PC-3 (cell line): ENCODE measurements around the gene MPIG6B. TPM values are rescaled to one million over a fixed set of nuclear protein-coding genes. Genes with fewer than 3 reads are reported as not detected.

Experiments used
- ATAC-seq: fragments of 200-7000 bp; cut with Tn5 transposase; 2 replicates; pipeline ENCODE4 v1.9.1; 2020; ENCODE audit warnings: mild to moderate bottlenecking, moderate library complexity
- BruUV-seq: library from RNA; stranded (reverse); fragments of 400-500 nt; replicated peaks from 2 replicates; lab custom pipeline; 2021; lab: Mats Ljungman, UMichigan
- CTCF ChIA-PET: fragments of 300-600 bp; sonication (Branson Sonifier 250); formaldehyde crosslinking; loops from one replicate; lab custom pipeline; 2022; ENCODE audit warnings: antibody characterized with exemption; lab: Charles Lee
- POLR2A ChIA-PET: fragments of 300-600 bp; sonication (Branson Sonifier 250); formaldehyde crosslinking; loops from one replicate; lab custom pipeline; 2022; ENCODE audit warnings: antibody characterized with exemption; ENCODE audit not compliant: unreplicated experiment; lab: Charles Lee
- DNase-seq: peaks from one replicate; pipeline ENCODE4 v3.0.0-alpha.2; 2015
- H2AFZ ChIP-seq: fragments of 300-600 bp; sonication (generic); 2 replicates; pipeline ENCODE4 v1.6.0; 2016; ENCODE audit warnings: antibody characterized with exemption, low read length
- H3F3A ChIP-seq: fragments of 300-600 bp; sonication (generic); one replicate; pipeline ENCODE4 v1.6.0; 2017; ENCODE audit warnings: antibody characterized with exemption, low read length, control low read depth, mild to moderate bottlenecking; ENCODE audit not compliant: unreplicated experiment
- H3K27ac ChIP-seq: fragments of 300-600 bp; sonication (generic); 2 replicates; pipeline ENCODE4 v1.5.1; 2016; ENCODE audit warnings: mild to moderate bottlenecking, low read length
- H3K27me3 ChIP-seq: fragments of 300-600 bp; sonication (generic); 2 replicates; pipeline ENCODE4 v1.6.1; 2016; ENCODE audit warnings: low read length, mixed read lengths
- H3K36me3 ChIP-seq: fragments of 300-600 bp; sonication (generic); 2 replicates; pipeline ENCODE4 v1.6.1; 2016; ENCODE audit warnings: low read depth, mixed run types, low read length, mixed read lengths
- H3K4me1 ChIP-seq: fragments of 300-600 bp; sonication (generic); 2 replicates; pipeline ENCODE4 v1.5.1; 2016; ENCODE audit warnings: low read length; ENCODE audit not compliant: insufficient read depth
- H3K4me2 ChIP-seq: fragments of 300-600 bp; sonication (generic); 2 replicates; pipeline ENCODE4 v1.6.0; 2016; ENCODE audit warnings: low read length
- H3K4me3 ChIP-seq: fragments of 300-600 bp; sonication (generic); 2 replicates; pipeline ENCODE4 v1.5.1; 2016; ENCODE audit warnings: mild to moderate bottlenecking, low read length, mixed read lengths
- H3K79me2 ChIP-seq: fragments of 300-600 bp; sonication (generic); 2 replicates; pipeline ENCODE4 v1.6.1; 2017; ENCODE audit warnings: low read length, mixed read lengths
- H3K9ac ChIP-seq: fragments of 300-600 bp; sonication (generic); 2 replicates; pipeline ENCODE4 v1.6.0; 2016; ENCODE audit warnings: mild to moderate bottlenecking, low read length
- H3K9me2 ChIP-seq: fragments of 300-600 bp; sonication (generic); replicated peaks from 2 replicates; pipeline ENCODE4 v1.6.1; 2016; ENCODE audit warnings: mixed run types, low read length, mixed read lengths
- H3K9me3 ChIP-seq: fragments of 300-600 bp; sonication (generic); 2 replicates; pipeline ENCODE4 v1.6.1; 2016; ENCODE audit warnings: low read length, mixed read lengths
- H4K20me1 ChIP-seq: fragments of 300-600 bp; sonication (generic); 2 replicates; pipeline ENCODE4 v1.6.1; 2016; ENCODE audit warnings: low read length, mixed read lengths
- EZH2 ChIP-seq: fragments of 300-600 bp; sonication (generic); IDR thresholded peaks from one replicate; pipeline ENCODE4 v1.6.1; 2017; ENCODE audit warnings: antibody characterized with exemption, mild to moderate bottlenecking, low read length; ENCODE audit not compliant: unreplicated experiment
- EZH2phosphoT487 ChIP-seq: fragments of 300-600 bp; sonication (generic); IDR thresholded peaks from 2 replicates; pipeline ENCODE4 v1.6.1; 2018; ENCODE audit warnings: mild to moderate bottlenecking, antibody characterized with exemption, low read length, borderline replicate concordance
- intact Hi-C: fragments of 100-400 bp; cut with micrococcal nuclease; formaldehyde crosslinking; loops from 2 replicates; pipeline ENCODE4 v1.9.0; 2023
- total RNA-seq: library from RNA; depleted of rRNA; stranded (reverse); fragments of >200 nt; gene quantifications from 2 replicates; pipeline ENCODE4 v1.2.3, GENCODE V29; 2014
- TF ChIP-seq, protein P1 (sequence below): fragments of 300-600 bp; sonication (generic); conservative IDR thresholded peaks from 2 replicates; pipeline ENCODE4 v1.5.1; 2017; ENCODE audit warnings: antibody characterized with exemption, low read depth, mild to moderate bottlenecking, low read length

The MPIG6B gene
- total RNA-seq, 1 experiment from 2014 or later: not detected

DNA sequence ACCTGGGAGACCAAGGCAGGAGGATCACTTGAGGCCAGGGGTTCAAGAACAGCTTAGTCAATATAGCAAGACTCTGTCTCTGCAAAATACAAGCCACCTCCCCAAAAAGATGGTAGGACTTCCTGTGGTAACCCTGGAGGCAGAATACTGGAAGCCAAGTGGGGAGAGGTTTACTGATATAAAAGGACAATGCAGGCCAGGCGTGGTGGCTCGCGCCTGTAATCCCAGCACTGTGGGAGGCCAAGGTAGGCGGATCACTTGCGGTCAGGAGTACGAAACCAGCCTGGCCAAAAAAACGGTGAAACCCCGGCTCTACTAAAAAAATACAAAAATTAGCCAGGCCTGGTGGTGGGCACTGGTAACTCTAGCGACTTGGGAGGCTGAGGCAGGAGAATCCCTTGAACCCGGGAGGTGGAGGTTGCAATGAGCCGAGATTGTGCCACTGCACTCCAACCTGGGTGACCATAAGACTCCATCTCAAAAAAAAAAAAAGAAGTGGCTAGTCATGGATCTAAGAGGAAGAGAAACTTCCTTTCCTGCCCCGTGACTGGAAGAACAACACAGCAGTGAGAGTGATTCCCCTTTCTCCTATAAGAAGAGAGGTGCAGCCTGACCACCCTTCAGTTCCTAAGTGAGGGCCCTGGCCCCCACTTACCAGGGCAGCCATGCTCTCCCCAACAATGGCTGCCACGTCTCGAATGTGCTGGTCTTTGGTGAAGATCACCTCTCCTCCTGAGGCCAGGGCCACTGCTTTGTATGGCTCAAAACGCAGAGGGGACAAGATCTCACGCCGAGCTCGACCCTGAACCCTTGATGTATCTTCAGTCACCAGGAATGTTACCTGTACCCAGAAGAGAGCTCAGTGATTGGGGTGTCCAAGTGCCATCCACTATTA is 45.4 kb downstream of the MPIG6B start:
- Histone ChIP-seq H3K4me2 (no peak overlapping the region), H3K4me1 (0 out of 2 replicates have a peak, but pooled peaks cover under 1% of the 10 kb centered on the region), H4K20me1 (no peaks in the 10 kb centered on the region), H3K4me3 (no peak overlapping the region), H3K27ac (no peak overlapping the region), H3K9ac (no peak overlapping the region), H3K27me3 (no peaks in the 10 kb centered on the region), H3F3A (no peaks in the 10 kb centered on the region), H3K36me3 (peaks cover 2% of the 10 kb centered on the region; the same call in 1 of the 2 replicates), H3K9me3 (no peaks in the 10 kb centered on the region), H2AFZ (no peak overlapping the region), H3K9me2 (no peaks in the 10 kb centered on the region), H3K79me2 (no peaks in the 10 kb centered on the region)
- no peak for DNase-seq
- intact Hi-C loops: loop anchor here (1.0 to 10.0 kb wide), 3 partner anchors 39 to 88 kb away; partner anchors contain the start of genes DDAH2 and LY6G6D
- BruUV-seq: no TSS peak
- no peak for ATAC-seq
- TF ChIP-seq, protein P1, sequence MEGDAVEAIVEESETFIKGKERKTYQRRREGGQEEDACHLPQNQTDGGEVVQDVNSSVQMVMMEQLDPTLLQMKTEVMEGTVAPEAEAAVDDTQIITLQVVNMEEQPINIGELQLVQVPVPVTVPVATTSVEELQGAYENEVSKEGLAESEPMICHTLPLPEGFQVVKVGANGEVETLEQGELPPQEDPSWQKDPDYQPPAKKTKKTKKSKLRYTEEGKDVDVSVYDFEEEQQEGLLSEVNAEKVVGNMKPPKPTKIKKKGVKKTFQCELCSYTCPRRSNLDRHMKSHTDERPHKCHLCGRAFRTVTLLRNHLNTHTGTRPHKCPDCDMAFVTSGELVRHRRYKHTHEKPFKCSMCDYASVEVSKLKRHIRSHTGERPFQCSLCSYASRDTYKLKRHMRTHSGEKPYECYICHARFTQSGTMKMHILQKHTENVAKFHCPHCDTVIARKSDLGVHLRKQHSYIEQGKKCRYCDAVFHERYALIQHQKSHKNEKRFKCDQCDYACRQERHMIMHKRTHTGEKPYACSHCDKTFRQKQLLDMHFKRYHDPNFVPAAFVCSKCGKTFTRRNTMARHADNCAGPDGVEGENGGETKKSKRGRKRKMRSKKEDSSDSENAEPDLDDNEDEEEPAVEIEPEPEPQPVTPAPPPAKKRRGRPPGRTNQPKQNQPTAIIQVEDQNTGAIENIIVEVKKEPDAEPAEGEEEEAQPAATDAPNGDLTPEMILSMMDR: no peak
- TF ChIP-seq EZH2phosphoT487 (no peak), EZH2 (no peak)
- ChIA-PET CTCF (interaction anchor here (1.4 kb wide), 1 partner anchor 16 kb away, joined by 6 read pairs; no protein-coding TSS in a partner anchor), POLR2A (no interaction called here)

DNA sequence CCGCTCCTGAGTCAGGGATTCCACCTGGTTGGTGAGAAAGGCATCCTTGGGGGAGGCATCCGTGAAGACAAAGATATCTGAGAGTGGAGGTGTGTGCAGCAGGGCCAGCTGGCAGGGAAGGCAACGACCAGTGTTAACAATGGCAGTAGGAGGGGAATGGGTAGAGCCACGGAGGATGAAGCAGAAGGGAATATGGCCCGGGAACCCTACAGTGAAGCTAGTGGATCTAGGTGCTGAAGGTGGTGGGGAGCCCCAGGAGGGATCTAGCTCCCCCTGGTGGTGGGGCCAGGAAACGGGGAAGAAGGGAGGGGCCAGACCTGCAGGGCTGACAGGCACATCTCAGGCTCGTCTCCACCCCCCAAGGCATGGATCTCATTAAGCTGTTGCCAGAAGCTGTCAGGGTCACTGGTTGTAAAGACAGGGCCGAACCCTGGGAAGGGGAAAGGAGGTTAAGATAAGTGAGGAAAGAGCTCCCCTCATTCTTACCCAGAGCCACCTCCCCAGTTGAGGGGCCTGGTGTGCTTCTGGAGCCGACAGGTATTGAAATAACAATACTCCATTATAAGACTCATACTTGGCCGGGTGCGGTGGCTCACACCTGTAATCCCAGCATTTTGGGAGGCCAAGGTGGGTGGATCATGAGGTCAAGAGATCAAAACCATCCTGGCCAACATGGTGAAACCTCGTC is 46.7 kb downstream of the MPIG6B start:
- peak; percentile 64 for ATAC-seq

More for the DNA sequence above, 46.7 kb downstream of the MPIG6B start:
- Histone ChIP-seq H4K20me1 (no peaks in the 10 kb centered on the region), H3K4me2 (no peak overlapping the region), H3K79me2 (no peaks in the 10 kb centered on the region), H3K9me3 (no peaks in the 10 kb centered on the region), H3K36me3 (peaks cover 2% of the 10 kb centered on the region; the same call in 1 of the 2 replicates), H3K27ac (no peak overlapping the region), H3K4me3 (no peak overlapping the region), H3K9me2 (no peaks in the 10 kb centered on the region), H2AFZ (no peak overlapping the region), H3K27me3 (no peaks in the 10 kb centered on the region), H3F3A (no peaks in the 10 kb centered on the region), H3K4me1 (no peaks in the 10 kb centered on the region), H3K9ac (no peak overlapping the region)
- no TSS peak for BruUV-seq
- intact Hi-C loops: loop anchor here (1.0 to 10.0 kb wide), 3 partner anchors 41 to 90 kb away; partner anchors contain the start of genes DDAH2 and LY6G6D
- TF ChIP-seq EZH2 (no peak), EZH2phosphoT487 (no peak)
- TF ChIP-seq, protein P1: peak; percentile 92
- ChIA-PET CTCF (interaction anchor here (0.6 to 1.4 kb wide), 9 partner anchors 17 to 174 kb away, joined by 3 to 7 read pairs (median 3); partner anchors contain the start of genes DDAH2, LY6G5C and MSH5), POLR2A (interaction anchor here (0.7 kb wide), 1 partner anchor 189 kb away, joined by 3 read pairs; no protein-coding TSS in a partner anchor)
- DNase-seq: peak; percentile 85
